Epithelial cell of esophagus (primary cell): ENCODE data around the gene AP4B1.
"Not testable (repeated sequence)": the region's sequence is repeated elsewhere in the genome, so short reads cannot be mapped to it uniquely, and the experiment has no call there.

Source experiments
- DNase-seq: peaks from one replicate; pipeline ENCODE4 v3.0.0; 2010; ENCODE audit warnings: low read depth
- H3K4me3 ChIP-seq: 2 replicates; pipeline ENCODE4 v1.5.1; 2011; ENCODE audit warnings: mild to moderate bottlenecking, low read length, control low read depth
- CTCF ChIP-seq: IDR thresholded peaks from 2 replicates; pipeline ENCODE4 v1.5.1; 2011; ENCODE audit warnings: low read depth, mild to moderate bottlenecking, low read length, control low read depth, inconsistent platforms; ENCODE audit not compliant: insufficient read depth; ENCODE audit errors: missing control alignments

AP4B1 gene

GRCh38 chr1:113904674-113905434 lies at the start of gene AP4B1, which contains the start of gene DCLRE1B:
Gene AP4B1, minus strand, starts transcription at chr1:113904799. Its CDS starts 82 bp downstream, at chr1:113904717.
Gene DCLRE1B, plus strand, starts transcription at chr1:113905326. Its CDS starts 261 bp downstream, at chr1:113905587.
- peak; percentile 70 for TF ChIP-seq CTCF
- DNase-seq, result peak; percentile 100
- peak within 1 kb of the TSS; percentile 87 for H3K4me3 ChIP-seq

- DNase-seq, result no peak
- no peak for TF ChIP-seq CTCF
- H3K4me3 ChIP-seq, result no peak overlapping the region
These were observed 47.1 kb upstream of the AP4B1 start for GRCh38 chr1:113951719-113952118.

- no peak for TF ChIP-seq CTCF
- DNase-seq, result no peak
- H3K4me3 ChIP-seq, result no peak overlapping the region
These were observed 46.3 kb upstream of the AP4B1 start for GRCh38 chr1:113950908-113951307.

- H3K4me3 ChIP-seq, result no peak overlapping the region
- DNase-seq, result no peak
- TF ChIP-seq CTCF, result peak; percentile 30
These were observed 44.4 kb upstream of the AP4B1 start for GRCh38 chr1:113949007-113949406.

- DNase-seq, H3K4me3 ChIP-seq: not testable (repeated sequence)
These were observed 43.6 kb upstream of the AP4B1 start for GRCh38 chr1:113948151-113948550.

- no peak overlapping the region for H3K4me3 ChIP-seq
- DNase-seq, result no peak
These were observed 42.9 kb upstream of the AP4B1 start for GRCh38 chr1:113947388-113948107.

More at GRCh38 chr1:113947388-113948107, 42.9 kb upstream of the AP4B1 start:
- TF ChIP-seq CTCF, result no peak
